Lower lobe of right lung (tissue), 2 donors: Measurements from ENCODE around the gene FASTKD1. TPM values are rescaled to one million over a fixed set of nuclear protein-coding genes. Genes with fewer than 3 reads are reported as not detected.
"Not testable (repeated sequence)": the region's sequence is repeated elsewhere in the genome, so short reads cannot be mapped to it uniquely, and the experiment has no call there.

Source experiments
- ATAC-seq, 2 donors: fragments of 200-7000 bp; cut with Tn5 transposase; one replicate each; pipeline ENCODE4 v1.9.1; 2020 to 2022; ENCODE audit warnings: mild to moderate bottlenecking in 2 of 2, moderate library complexity in 2 of 2
- DNase-seq: peaks from one replicate; pipeline ENCODE4 v3.0.0-alpha.2; 2020
- H3K27ac ChIP-seq: fragments of 200-600 bp; one replicate; pipeline ENCODE4 v1.8.0; 2022
- H3K27me3 ChIP-seq: fragments of 200-600 bp; one replicate; pipeline ENCODE4 v1.8.0; 2022; ENCODE audit warnings: low read depth
- H3K36me3 ChIP-seq: fragments of 200-600 bp; one replicate; pipeline ENCODE4 v1.8.0; 2022; ENCODE audit warnings: mild to moderate bottlenecking
- H3K4me1 ChIP-seq: fragments of 200-600 bp; one replicate; pipeline ENCODE4 v1.8.0; 2022
- H3K4me3 ChIP-seq: fragments of 200-600 bp; one replicate; pipeline ENCODE4 v1.8.0; 2022; ENCODE audit warnings: mild to moderate bottlenecking
- H3K9me3 ChIP-seq: fragments of 200-600 bp; one replicate; pipeline ENCODE4 v1.8.0; 2022
- intact Hi-C: fragments of 100-400 bp; cut with DNase I; formaldehyde crosslinking; loops from one replicate; pipeline ENCODE4 v1.11.0; 2022
- total RNA-seq: library from RNA; stranded (reverse); fragmentation: NEBNext Ultra II Directional; extraction: Animal tissue kit (Norgen Biotek cat#: 25700); gene quantifications from one replicate; pipeline ENCODE4 v1.2.1, GENCODE V29; 2021
- TF ChIP-seq, protein P1 (sequence below): fragments of 200-600 bp; IDR thresholded peaks from one replicate; pipeline ENCODE4 v1.8.0; 2022; ENCODE audit warnings: antibody characterized with exemption, mild to moderate bottlenecking
- donor health status: DM: no; HTN: yes; CAD: no; lungs with severe emphysema.

FASTKD1 gene
- total RNA-seq, 1 donor from 2014 or later, result 38.3 TPM

DNA sequence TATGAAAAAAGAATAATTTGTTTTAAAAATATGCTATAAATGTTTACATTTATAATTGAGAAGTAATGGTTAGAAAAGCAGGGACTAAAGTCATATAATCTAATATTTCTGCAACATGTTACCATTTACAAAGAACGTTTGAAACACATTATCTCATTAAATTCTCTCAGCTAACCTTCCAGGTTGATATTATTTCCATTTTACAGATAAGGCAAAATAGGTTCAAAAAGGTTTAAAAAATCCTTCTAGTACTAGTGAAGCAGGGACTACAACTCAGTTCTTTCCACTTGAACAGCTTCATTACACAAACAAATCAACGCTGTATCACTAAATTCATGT is 875 bp downstream of the FASTKD1 start:
- DNase-seq (no peak), ATAC-seq (no peak)
- H3K4me3 ChIP-seq, result peak overlapping the region; percentile 82
- peaks cover 15% of the 10 kb centered on the region for H3K4me1 ChIP-seq
- H3K36me3 ChIP-seq, result peaks cover 7% of the 10 kb centered on the region
- intact Hi-C loops, result no loop called here
- TF ChIP-seq, protein P1, sequence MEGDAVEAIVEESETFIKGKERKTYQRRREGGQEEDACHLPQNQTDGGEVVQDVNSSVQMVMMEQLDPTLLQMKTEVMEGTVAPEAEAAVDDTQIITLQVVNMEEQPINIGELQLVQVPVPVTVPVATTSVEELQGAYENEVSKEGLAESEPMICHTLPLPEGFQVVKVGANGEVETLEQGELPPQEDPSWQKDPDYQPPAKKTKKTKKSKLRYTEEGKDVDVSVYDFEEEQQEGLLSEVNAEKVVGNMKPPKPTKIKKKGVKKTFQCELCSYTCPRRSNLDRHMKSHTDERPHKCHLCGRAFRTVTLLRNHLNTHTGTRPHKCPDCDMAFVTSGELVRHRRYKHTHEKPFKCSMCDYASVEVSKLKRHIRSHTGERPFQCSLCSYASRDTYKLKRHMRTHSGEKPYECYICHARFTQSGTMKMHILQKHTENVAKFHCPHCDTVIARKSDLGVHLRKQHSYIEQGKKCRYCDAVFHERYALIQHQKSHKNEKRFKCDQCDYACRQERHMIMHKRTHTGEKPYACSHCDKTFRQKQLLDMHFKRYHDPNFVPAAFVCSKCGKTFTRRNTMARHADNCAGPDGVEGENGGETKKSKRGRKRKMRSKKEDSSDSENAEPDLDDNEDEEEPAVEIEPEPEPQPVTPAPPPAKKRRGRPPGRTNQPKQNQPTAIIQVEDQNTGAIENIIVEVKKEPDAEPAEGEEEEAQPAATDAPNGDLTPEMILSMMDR, result no peak
- H3K27ac ChIP-seq, result peak overlapping the region; percentile 73
- no peaks in the 10 kb centered on the region for H3K9me3 ChIP-seq
- H3K27me3 ChIP-seq, result no peaks in the 10 kb centered on the region

DNA sequence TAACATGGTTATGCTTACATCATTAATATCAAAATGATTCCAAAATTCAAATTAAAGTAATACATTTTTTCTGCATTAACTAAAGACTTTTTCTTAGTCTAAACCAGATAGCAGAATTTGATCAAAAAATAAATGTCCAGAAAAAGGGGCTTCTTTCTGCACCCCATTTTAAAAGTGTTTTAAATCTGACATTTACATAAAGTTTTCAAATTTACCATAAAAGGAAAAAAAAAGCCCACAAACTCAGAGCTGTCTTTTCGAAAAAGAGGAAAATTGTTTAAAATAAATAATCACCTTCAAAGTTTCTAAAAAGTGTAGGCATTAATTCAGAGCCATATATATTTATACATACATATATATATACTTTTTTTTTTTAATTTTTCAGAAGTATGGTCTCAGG is 1.5 kb downstream of the FASTKD1 start:
- no peak for ATAC-seq
- Histone ChIP-seq H3K36me3 (peaks cover 9% of the 10 kb centered on the region), H3K27ac (no peak overlapping the region), H3K4me3 (no peak overlapping the region), H3K4me1 (peaks cover 15% of the 10 kb centered on the region), H3K9me3 (no peaks in the 10 kb centered on the region), H3K27me3 (no peaks in the 10 kb centered on the region)
- intact Hi-C loops, result no loop called here
- TF ChIP-seq, protein P1, result no peak
- DNase-seq, result no peak

DNA sequence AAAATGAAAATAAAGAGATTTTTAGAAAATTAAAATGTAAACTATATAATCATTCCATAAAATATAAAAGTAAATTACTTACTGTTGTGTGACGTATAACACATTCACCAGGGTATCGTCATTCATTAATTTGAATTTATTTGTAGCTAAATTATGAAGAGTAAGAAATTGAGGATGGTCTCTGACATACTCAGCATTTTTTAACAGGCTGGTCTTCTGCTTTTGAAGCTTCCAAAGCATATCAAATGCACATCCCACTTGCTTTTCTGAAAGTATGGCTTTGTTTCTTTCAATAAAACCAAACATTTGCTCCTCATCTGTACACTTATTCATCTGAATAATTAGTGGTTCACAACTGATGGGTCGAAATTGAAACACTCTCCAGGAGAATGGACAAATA is 2.1 kb downstream of the FASTKD1 start:
- H3K4me3 ChIP-seq, result no peak overlapping the region
- H3K4me1 ChIP-seq, result peaks cover 15% of the 10 kb centered on the region
- H3K27ac ChIP-seq, result no peak overlapping the region
- intact Hi-C loops, result no loop called here
- TF ChIP-seq, protein P1, result no peak
- no peak for DNase-seq
- peaks cover 15% of the 10 kb centered on the region for H3K36me3 ChIP-seq
- no peaks in the 10 kb centered on the region for H3K9me3 ChIP-seq
- ATAC-seq, result no peak
- H3K27me3 ChIP-seq, result no peaks in the 10 kb centered on the region

DNA sequence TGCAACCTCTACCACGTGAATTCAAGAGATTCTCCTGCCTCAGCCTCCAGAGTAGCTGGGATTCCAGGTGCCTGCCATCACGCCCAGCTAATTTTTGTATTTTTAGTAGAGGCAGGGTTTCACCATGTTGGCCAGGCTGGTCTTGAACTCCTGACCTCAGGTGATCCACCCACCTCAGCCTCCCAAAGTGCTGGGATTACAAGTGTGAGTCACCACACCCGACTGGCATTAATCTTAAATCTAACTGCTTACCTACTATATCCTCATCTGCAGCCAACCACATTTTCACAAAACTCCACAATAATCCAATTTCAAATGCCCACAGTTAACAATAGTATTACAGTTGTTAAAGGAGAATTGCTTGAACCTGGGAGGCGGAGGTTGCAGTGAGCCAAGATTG is 2.9 kb downstream of the FASTKD1 start:
- H3K9me3 ChIP-seq, ATAC-seq, H3K27ac ChIP-seq, H3K4me3 ChIP-seq, H3K27me3 ChIP-seq, DNase-seq, intact Hi-C loops: not testable (repeated sequence)
- H3K36me3 ChIP-seq, result peaks cover 17% of the 10 kb centered on the region
- peaks cover 15% of the 10 kb centered on the region for H3K4me1 ChIP-seq

DNA sequence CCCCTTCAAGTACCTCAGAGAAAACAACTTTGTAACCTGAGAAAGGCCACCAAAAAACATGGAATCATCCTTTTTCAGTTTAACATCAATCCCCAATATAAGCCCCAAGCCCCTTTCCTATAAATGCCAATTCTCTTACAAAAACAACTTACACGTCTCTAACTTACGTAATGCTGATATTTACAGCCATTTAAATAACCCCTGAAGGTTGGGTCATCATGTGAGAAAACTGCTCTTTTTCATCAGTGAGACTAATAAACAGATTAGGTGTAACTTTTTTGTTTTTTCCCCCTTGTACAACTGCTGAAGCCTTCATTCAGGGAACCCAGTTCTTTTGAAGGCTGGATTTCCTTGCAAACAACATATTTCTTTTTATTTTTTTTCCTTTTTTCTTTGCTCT is 3.7 kb downstream of the FASTKD1 start:
- Histone ChIP-seq H3K27me3 (no peaks in the 10 kb centered on the region), H3K4me3 (no peak overlapping the region), H3K4me1 (peaks cover 15% of the 10 kb centered on the region), H3K36me3 (peaks cover 17% of the 10 kb centered on the region), H3K27ac (no peak overlapping the region), H3K9me3 (no peaks in the 10 kb centered on the region)
- intact Hi-C loops, result no loop called here
- DNase-seq (no peak), ATAC-seq (no peak)
- TF ChIP-seq, protein P1, result no peak

DNA sequence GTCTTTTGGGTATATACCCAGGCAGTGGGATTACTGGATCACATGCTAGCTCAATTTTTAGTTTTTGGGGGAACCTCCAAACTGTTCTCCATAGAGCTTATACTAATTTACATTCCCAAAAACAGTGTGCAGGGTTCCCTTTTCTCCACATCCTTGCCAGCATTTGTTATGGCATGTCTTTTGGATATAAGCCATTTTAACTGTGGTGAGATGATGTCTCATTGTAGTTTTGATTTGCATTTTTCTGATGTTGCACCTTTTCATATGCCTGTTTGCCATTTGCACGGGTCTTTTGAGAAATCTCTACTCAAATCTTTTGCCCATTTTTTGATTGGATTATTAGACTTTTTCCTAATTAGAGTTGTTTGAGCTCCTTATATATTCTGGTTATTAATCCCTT is 8.0 kb downstream of the FASTKD1 start:
- intact Hi-C loops, result no loop called here
- no peak for DNase-seq
- Histone ChIP-seq H3K36me3 (peaks cover 20% of the 10 kb centered on the region), H3K4me3 (no peak overlapping the region), H3K27me3 (no peaks in the 10 kb centered on the region), H3K9me3 (no peaks in the 10 kb centered on the region), H3K4me1 (no peaks in the 10 kb centered on the region), H3K27ac (no peak overlapping the region)
- no peak for ATAC-seq
- TF ChIP-seq, protein P1, result no peak
